Cardiac muscle cell (in vitro differentiated cells and primary cell): ENCODE data around the gene TRAPPC2. TPM values are rescaled to one million over a fixed set of nuclear protein-coding genes. Genes with fewer than 3 reads are reported as not detected.

Source experiments
- DNase-seq, 2 donors: peaks; one replicate each; pipeline versions ENCODE4 v3.0.0 to v3.0.0-alpha.2; 2010 to 2017; ENCODE audit warnings: low read depth in 1 of 2, low spot score in 1 of 2
- H3K27ac ChIP-seq: fragments of 200-600 bp; sonication (generic); 2 replicates; pipeline ENCODE4 v1.5.1; 2016
- H3K27me3 ChIP-seq: fragments of 200-600 bp; sonication (generic); 2 replicates; pipeline ENCODE4 v1.6.0; 2016; ENCODE audit warnings: control low read depth
- H3K36me3 ChIP-seq: fragments of 200-600 bp; sonication (generic); 2 replicates; pipeline ENCODE4 v1.5.1; 2016; ENCODE audit warnings: control low read depth
- H3K4me1 ChIP-seq: fragments of 200-600 bp; sonication (generic); 2 replicates; pipeline ENCODE4 v1.8.1; 2017; ENCODE audit warnings: low read depth, mild to moderate bottlenecking, mixed run types
- H3K4me3 ChIP-seq: fragments of 200-600 bp; sonication (generic); 2 replicates; pipeline ENCODE4 v1.5.1; 2016; ENCODE audit warnings: mild to moderate bottlenecking
- H3K9me3 ChIP-seq: fragments of 200-600 bp; sonication (generic); 2 replicates; pipeline ENCODE4 v1.5.1; 2017; ENCODE audit warnings: low read depth, mild to moderate bottlenecking, control low read depth
- CTCF ChIP-seq: IDR thresholded peaks from 2 replicates; pipeline ENCODE4 v1.5.1; 2012; ENCODE audit warnings: low read depth, mild to moderate bottlenecking, low read length
- polyA plus RNA-seq: library from polyadenylated mRNA; unstranded; fragments of >200 nt; fragmentation: Nextera tagmentation; extraction: Ambion mirVana; gene quantifications from 2 replicates; pipeline ENCODE4 v1.2.1, GENCODE V29; 2016
- total RNA-seq: library from RNA; depleted of rRNA; stranded (reverse); fragments of >200 nt; gene quantifications from 2 replicates; pipeline ENCODE4 v1.2.3, GENCODE V29; 2016

TRAPPC2 gene
- total and polyA plus RNA-seq, 2 experiments from 2014 or later = 25.2 to 27.9 TPM

- TF ChIP-seq CTCF = no peak
- H3K36me3 ChIP-seq = peaks cover 38% of the 10 kb centered on the region
- no peak overlapping the region for H3K27ac ChIP-seq
- no peak overlapping the region for H3K4me3 ChIP-seq
- no peaks in the 10 kb centered on the region for H3K9me3 ChIP-seq
- peak in 1 of 2 donors; percentile 41 for DNase-seq
- no peaks in the 10 kb centered on the region for H3K27me3 ChIP-seq
- H3K4me1 ChIP-seq = peaks cover 3% of the 10 kb centered on the region
Observed at GRCh38 chrX:13716455-13716854, 18.0 kb downstream of the TRAPPC2 start.

- Histone ChIP-seq H3K4me1 (no peaks in the 10 kb centered on the region), H3K27ac (no peak overlapping the region), H3K36me3 (peaks cover 41% of the 10 kb centered on the region), H3K9me3 (no peaks in the 10 kb centered on the region), H3K27me3 (no peaks in the 10 kb centered on the region), H3K4me3 (no peak overlapping the region)
- DNase-seq = no peak
- TF ChIP-seq CTCF = no peak
Observed at GRCh38 chrX:13711141-13711540, 23.3 kb downstream of the TRAPPC2 start.

- Histone ChIP-seq H3K27me3 (no peaks in the 10 kb centered on the region), H3K27ac (no peak overlapping the region), H3K36me3 (peaks cover 1% of the 10 kb centered on the region), H3K4me1 (no peaks in the 10 kb centered on the region), H3K9me3 (no peaks in the 10 kb centered on the region), H3K4me3 (no peak overlapping the region)
- TF ChIP-seq CTCF = no peak
- no peak for DNase-seq
Observed at GRCh38 chrX:13703589-13703988, 30.8 kb downstream of the TRAPPC2 start.

- no peak overlapping the region for H3K27ac ChIP-seq
- no peak for DNase-seq
- no peaks in the 10 kb centered on the region for H3K36me3 ChIP-seq
- H3K9me3 ChIP-seq = no peaks in the 10 kb centered on the region
- H3K4me3 ChIP-seq = no peak overlapping the region
- TF ChIP-seq CTCF = no peak
- no peaks in the 10 kb centered on the region for H3K4me1 ChIP-seq
- H3K27me3 ChIP-seq = no peaks in the 10 kb centered on the region
Observed at GRCh38 chrX:13703135-13703534, 31.3 kb downstream of the TRAPPC2 start.

- Histone ChIP-seq H3K27me3 (no peaks in the 10 kb centered on the region), H3K4me3 (no peak overlapping the region), H3K36me3 (no peaks in the 10 kb centered on the region), H3K27ac (no peak overlapping the region), H3K4me1 (no peaks in the 10 kb centered on the region), H3K9me3 (no peaks in the 10 kb centered on the region)
- DNase-seq = no peak
- TF ChIP-seq CTCF = no peak
Observed at GRCh38 chrX:13702111-13702789, 32.2 kb downstream of the TRAPPC2 start.
